ENCODE results near the gene GPC6. TPM values are rescaled to one million over a fixed set of nuclear protein-coding genes. Genes with fewer than 3 reads are reported as not detected.

GPC6 gene
- total and polyA plus RNA-seq, 2 donors (not counting 1 experiment from before 2014, with no cell fraction given): not detected

DNA sequence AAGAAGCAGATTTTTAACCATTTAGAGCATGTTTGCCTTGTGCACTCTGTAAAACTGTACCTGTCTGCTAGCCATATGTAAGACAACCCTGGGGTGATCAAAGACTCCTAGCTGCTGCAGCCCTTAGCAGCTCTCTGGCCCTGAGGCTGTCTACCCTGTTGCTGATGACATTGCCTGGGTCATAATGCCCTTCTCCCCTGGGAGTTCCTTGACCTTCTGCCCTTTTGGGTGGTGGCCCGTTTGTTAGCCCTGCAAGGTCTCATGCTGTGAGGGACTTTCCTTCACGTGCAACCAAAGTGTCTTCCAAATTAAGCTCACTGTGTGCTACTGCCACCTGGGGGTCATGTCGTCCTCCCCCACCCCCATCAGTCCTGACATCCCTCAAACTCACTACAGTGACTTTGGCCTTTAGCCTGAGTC lies 7.4 kb downstream of the GPC6 start:
- no peak overlapping the region for H3K4me3 Mint-ChIP-seq
- no peak for DNase-seq
- H3K9me3 Mint-ChIP-seq (ENCODE audit: insufficient read depth): peaks cover 15% of the 10 kb centered on the region

DNA sequence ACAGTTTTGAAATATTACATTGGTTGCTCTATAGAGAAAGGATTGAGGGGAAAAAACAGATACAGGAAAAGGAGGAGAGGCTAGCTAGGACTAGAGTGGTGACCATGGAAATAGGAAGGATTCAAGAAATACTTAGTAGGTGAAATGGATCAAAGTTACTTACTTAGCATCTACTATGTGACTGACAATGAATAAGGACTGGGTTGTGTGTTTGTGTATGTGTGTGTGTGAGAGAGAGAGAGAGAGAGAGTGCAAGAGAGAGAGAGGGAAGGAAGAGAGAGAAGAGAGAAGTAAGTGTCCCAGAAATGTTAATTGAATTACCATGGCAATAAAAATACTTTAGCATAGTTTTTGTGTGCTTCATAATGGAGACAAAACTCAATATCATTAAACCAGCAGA lies 7.9 kb downstream of the GPC6 start:
- ATAC-seq (ENCODE audit: low read depth): no peak
- Histone ChIP-seq H3K9ac (ENCODE audit: low read length) (no peak overlapping the region), H2AFZ (ENCODE audit: insufficient read depth, low read depth, low read length, poor library complexity, severe bottlenecking) (no peak overlapping the region), H3K9me3 (ENCODE audit: control extremely low read depth in 1 of 3, control insufficient read depth in 2 of 3, insufficient read depth in 1 of 3, low read length in 2 of 3) (peaks cover 0 to 10% (median 0%) of the 10 kb centered on the region in 3 donors), H3K27ac (ENCODE audit: low read length in 2 of 2) (no peak overlapping the region), H3K79me2 (ENCODE audit: control insufficient read depth, insufficient read depth, low read length) (no peaks in the 10 kb centered on the region), H3K4me3 (ENCODE audit: control extremely low read depth in 1 of 5, extremely low read depth in 1 of 5, insufficient read depth in 1 of 5, low read depth in 2 of 5, low read length in 4 of 5) (no peak overlapping the region), H3K4me1 (ENCODE audit: control insufficient read depth in 2 of 2, insufficient read depth in 2 of 2, low read length in 2 of 2) (no peaks in the 10 kb centered on the region), H3K4me2 (replicated peaks; ENCODE audit: low read depth, low read length, poor library complexity, severe bottlenecking) (no peak overlapping the region), H3K36me3 (replicated peaks in 1 of 2; ENCODE audit: control extremely low read depth in 1 of 2, control insufficient read depth in 1 of 2, extremely low read depth in 1 of 2, insufficient read depth in 2 of 2, low read length in 1 of 2) (no peaks in the 10 kb centered on the region), H3K27me3 (replicated peaks in 1 of 4; ENCODE audit: control extremely low read depth in 1 of 4, control insufficient read depth in 3 of 4, insufficient read depth in 4 of 4, low read length in 3 of 4) (peaks cover 0 to 2% (median 0%) of the 10 kb centered on the region in 4 experiments), H4K20me1 (ENCODE audit: control insufficient read depth, insufficient read depth, low read length, poor library complexity, severe bottlenecking) (no peaks in the 10 kb centered on the region)
- no peak for DNase-seq
- Mint-ChIP-seq H3K4me1 (no peaks in the 10 kb centered on the region), H3K27me3 (no peaks in the 10 kb centered on the region), H3K9me3 (ENCODE audit: insufficient read depth) (peaks cover 17% of the 10 kb centered on the region), H3K27ac (no peak overlapping the region), H3K4me3 (no peak overlapping the region)
- POLR2A ChIA-PET: no interaction called here
- intact Hi-C loops (cut with micrococcal nuclease): no loop called here
- TF ChIP-seq EZH2 (IDR thresholded peaks at IDR 0.05; ENCODE audit: borderline replicate concordance, insufficient read depth, low read depth, low read length, poor library complexity, severe bottlenecking) (no peak), CTCF (IDR thresholded peaks at IDR 0.05) (no peak)
- CTCF ChIA-PET: no interaction called here

More for the DNA sequence above, 7.4 kb downstream of the GPC6 start:
- no peak for TF ChIP-seq CTCF (IDR thresholded peaks at IDR 0.05)
- TF ChIP-seq EZH2 (IDR thresholded peaks at IDR 0.05; ENCODE audit: borderline replicate concordance, insufficient read depth, low read depth, low read length, poor library complexity, severe bottlenecking): no peak
- no peak overlapping the region for H3K9ac ChIP-seq (ENCODE audit: low read length)
- peaks cover 0 to 3% (median 1%) of the 10 kb centered on the region in 4 experiments for H3K27me3 ChIP-seq (replicated peaks in 1 of 4; ENCODE audit: control extremely low read depth in 1 of 4, control insufficient read depth in 3 of 4, insufficient read depth in 4 of 4, low read length in 3 of 4)
- no peak overlapping the region for H3K4me3 ChIP-seq (ENCODE audit: control extremely low read depth in 1 of 5, extremely low read depth in 1 of 5, insufficient read depth in 1 of 5, low read depth in 2 of 5, low read length in 4 of 5)
- peaks cover 0 to 8% (median 0%) of the 10 kb centered on the region in 3 donors for H3K9me3 ChIP-seq (ENCODE audit: control extremely low read depth in 1 of 3, control insufficient read depth in 2 of 3, insufficient read depth in 1 of 3, low read length in 2 of 3)
- POLR2A ChIA-PET: no interaction called here
- intact Hi-C loops (cut with micrococcal nuclease): no loop called here
- CTCF ChIA-PET: no interaction called here
- WGBS (ENCODE audit: insufficient coverage): 68% methylated on average over 2 of the region's 3 CpGs
- no peaks in the 10 kb centered on the region for H3K79me2 ChIP-seq (ENCODE audit: control insufficient read depth, insufficient read depth, low read length)
- no peaks in the 10 kb centered on the region for H3K36me3 ChIP-seq (replicated peaks in 1 of 2; ENCODE audit: control extremely low read depth in 1 of 2, control insufficient read depth in 1 of 2, extremely low read depth in 1 of 2, insufficient read depth in 2 of 2, low read length in 1 of 2)
- H4K20me1 ChIP-seq (ENCODE audit: control insufficient read depth, insufficient read depth, low read length, poor library complexity, severe bottlenecking): no peaks in the 10 kb centered on the region
- H3K27ac Mint-ChIP-seq: no peak overlapping the region
- H3K27me3 Mint-ChIP-seq: no peaks in the 10 kb centered on the region
- no peak overlapping the region for H3K4me2 ChIP-seq (replicated peaks; ENCODE audit: low read depth, low read length, poor library complexity, severe bottlenecking)
- no peak overlapping the region for H3K27ac ChIP-seq (ENCODE audit: low read length in 2 of 2)
- no peak for ATAC-seq (ENCODE audit: low read depth)
- H3K4me1 Mint-ChIP-seq: no peaks in the 10 kb centered on the region
- H3K4me1 ChIP-seq (ENCODE audit: control insufficient read depth in 2 of 2, insufficient read depth in 2 of 2, low read length in 2 of 2): no peaks in the 10 kb centered on the region
- H2AFZ ChIP-seq (ENCODE audit: insufficient read depth, low read depth, low read length, poor library complexity, severe bottlenecking): no peak overlapping the region

Data from B cell (primary cell).